GM18867 (cell line): ENCODE data around the gene WDR46.
A peak's percentile ranks its signal among the peaks of the same experiment; 100 is the strongest.
"Not testable (repeated sequence)": the region's sequence is repeated elsewhere in the genome, so short reads cannot be mapped to it uniquely, and the experiment has no call there.

Experiments
- ATAC-seq: cut with Tn5 transposase; IDR thresholded peaks from one replicate; pipeline ENCODE4 v1.9.1; 2021; ENCODE audit warnings: mild to moderate bottlenecking, moderate library complexity; ENCODE audit not compliant: unreplicated experiment

Gene WDR46

GRCh38 chr6:33271117-33271467 is 17.9 kb downstream of the WDR46 start:
- no peak for ATAC-seq

DNA sequence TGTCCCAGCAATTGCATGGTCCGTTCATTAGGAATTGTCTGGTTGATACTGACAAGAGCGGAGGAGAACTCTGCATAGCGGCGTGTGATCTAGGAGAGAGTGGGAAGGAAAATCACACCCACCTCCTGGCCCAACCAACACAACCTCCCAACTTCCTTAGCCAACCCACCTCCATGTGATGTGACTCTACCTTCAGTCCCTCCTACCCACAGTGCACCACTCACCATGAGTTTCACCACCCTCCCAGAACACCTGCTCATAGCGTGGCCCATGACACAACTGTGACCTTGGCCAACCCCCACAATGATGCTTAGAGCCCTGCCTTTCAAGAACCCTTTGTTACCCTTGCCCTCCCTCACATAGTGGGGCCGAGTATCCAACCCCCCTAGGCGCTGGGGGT is 25.0 kb downstream of the WDR46 start:
- ATAC-seq, result no peak

DNA sequence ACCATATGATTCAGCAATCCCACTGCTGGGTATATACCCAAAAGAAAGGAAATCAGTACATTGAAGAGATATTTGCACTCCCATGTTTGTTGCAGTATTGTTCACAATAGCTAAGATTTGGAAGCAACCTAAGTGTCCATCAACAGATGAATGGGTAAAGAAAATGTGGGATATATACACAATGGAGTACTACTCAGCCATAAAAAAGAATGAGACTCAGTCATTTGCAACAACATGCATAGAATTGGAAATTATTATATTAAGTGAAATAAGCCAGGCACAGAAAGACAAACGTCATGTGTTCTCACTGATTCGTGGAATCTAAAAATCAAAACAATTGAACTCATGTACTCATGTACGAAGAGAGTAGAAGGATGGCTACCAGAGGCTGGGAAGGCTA is 26.5 kb downstream of the WDR46 start:
- ATAC-seq, result not testable (repeated sequence)

DNA sequence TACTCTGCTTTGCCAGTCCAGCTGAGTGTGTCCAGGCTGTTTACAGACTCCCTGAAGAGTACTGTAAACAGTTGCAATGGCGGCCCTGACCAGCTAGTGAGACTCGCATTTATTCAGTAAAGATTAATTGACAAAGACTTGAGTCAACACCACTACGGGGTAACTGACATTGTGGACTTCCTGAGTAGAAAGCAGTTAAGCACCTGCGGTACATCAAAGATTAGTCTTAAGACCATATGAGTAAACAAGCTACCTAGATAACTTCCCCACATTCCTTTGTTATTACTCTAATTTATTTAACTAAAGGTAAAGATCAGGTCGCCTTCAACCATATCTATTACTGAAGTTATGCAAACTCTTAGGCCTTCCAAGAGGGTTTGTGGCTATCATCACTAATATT is 30.0 kb downstream of the WDR46 start:
- ATAC-seq, result no peak

DNA sequence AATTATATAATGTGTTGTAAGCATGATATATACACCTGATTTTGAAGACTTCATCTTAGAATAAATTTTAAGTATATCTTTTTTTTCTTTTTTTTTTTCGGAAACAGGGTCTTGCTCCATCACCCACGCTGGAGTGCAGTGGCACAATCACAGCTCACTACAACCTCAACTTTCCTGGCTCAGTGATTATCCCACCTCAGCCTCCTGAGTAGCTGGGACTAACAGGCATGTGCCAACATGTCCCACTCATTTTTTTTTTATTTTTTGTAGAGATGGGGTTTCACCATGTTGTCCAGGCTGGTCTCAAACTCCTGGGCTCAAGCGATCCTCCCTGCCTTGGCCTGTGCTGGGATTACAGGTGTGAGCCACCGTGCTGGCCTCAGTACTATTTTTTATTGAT is 34.4 kb downstream of the WDR46 start:
- ATAC-seq, result no peak

GRCh38 chr6:33252759-33253158 is 36.3 kb downstream of the WDR46 start:
- no peak for ATAC-seq

- ATAC-seq, result no peak
Measured at GRCh38 chr6:33251395-33252012, 37.5 kb downstream of the WDR46 start.

GRCh38 chr6:33250731-33251130 is 38.3 kb downstream of the WDR46 start:
- ATAC-seq, result no peak

DNA sequence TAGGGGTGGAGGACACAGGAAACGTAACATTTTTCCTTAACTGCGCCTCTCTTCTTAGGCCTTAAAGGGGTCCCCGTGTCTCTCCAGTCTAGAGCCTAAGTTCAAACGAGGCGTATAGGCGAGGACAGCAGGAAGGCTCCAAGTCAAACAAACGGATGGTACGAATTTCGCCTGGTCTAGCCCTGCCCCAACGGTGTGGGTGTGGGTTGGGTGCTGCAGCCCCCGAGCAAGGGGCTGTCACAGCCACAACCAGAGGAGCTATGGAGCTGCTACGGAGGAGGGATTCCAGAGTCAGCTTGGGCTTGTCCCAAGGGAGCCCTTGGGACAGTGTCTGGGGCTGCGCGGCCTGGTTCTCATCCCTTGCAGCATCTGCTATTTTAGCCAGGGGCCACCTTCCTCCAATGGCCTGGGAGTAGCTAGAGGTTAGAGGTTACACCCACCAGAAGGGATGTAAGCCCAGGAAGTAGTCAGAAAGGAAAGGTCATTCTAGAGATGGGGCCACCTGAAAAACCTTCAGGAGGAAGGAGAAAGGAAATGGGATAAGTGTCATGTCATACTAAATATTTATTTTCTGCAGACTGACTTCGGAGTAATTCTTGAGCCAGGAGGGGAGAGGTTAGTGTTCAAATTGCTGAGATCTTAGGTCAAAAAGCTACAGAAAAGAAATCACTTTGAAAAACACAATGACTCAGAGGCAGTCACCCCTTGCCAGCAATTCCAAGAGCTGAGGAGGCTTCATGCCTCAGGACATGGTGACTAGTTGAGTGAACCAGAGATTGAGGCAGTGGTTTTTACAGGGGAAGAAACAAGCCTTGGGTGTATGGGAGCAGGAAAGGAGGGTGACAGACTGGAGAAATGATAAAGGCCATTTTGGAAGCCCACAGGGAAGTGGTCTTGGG is 39.1 kb downstream of the WDR46 start:
- no peak for ATAC-seq

- ATAC-seq, result peak; percentile 86
Measured at GRCh38 chr6:33248932-33249731, 39.9 kb downstream of the WDR46 start.

- peak; percentile 6 for ATAC-seq
Measured at GRCh38 chr6:33248643-33248931, 40.5 kb downstream of the WDR46 start.

DNA sequence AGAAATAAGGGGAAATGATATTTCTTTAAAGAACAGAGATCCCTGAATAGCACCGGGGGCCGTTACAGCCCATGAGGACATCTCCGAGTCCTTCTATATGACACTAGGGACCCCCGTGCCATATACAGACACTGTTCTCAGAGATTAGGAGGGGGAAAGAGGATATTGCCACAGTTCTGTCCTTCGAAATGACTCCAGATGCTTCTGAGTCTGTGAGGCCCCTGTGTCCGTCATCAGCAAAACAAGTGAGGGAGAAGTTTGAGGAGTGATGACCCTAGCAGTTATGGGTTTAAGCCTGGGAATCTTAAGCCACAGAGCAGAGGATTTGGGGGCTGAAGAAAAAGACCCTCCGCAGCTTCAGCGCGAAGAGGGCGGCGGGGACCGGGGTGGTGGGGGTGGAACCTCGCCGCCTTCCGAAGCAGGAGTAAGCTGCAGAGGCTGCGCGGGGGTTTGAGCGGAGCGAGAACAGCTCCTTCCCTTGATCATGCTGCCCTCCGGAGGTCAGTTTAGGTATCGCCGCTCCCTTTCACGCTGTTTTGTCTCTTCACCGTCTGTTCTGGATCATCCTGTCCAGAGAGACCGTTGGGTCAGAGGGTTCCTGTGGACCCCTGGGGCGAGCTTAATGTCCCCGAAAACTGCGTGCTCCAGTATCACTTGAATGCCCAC is 40.9 kb downstream of the WDR46 start:
- peak; percentile 26 for ATAC-seq

DNA sequence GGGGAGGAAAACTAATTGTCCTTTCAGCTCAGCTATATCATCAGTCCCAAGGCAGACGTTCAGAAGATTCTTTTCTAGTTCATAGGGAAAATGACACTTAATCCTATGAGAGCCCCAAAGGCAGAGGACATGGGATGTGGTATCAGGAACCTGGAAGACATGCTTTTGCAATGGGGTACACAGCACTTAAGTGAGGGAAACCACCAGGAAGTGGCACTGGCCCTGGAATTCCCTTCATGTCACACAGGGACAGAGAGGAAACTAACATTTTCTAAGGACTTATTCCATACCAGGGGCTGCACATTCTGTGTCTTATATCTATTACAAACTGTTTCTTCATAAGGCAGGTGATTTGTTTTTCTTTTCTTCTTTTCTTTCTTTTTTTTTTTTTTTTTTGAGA is 45.6 kb downstream of the WDR46 start:
- no peak for ATAC-seq

- no peak for ATAC-seq
Measured at GRCh38 chr6:33241968-33242367, 47.1 kb downstream of the WDR46 start.

GRCh38 chr6:33237741-33238140 is 51.3 kb downstream of the WDR46 start:
- ATAC-seq, result no peak

- ATAC-seq, result no peak
Measured at GRCh38 chr6:33236852-33237251, 52.2 kb downstream of the WDR46 start.

GRCh38 chr6:33236328-33236727 is 52.7 kb downstream of the WDR46 start:
- no peak for ATAC-seq

DNA sequence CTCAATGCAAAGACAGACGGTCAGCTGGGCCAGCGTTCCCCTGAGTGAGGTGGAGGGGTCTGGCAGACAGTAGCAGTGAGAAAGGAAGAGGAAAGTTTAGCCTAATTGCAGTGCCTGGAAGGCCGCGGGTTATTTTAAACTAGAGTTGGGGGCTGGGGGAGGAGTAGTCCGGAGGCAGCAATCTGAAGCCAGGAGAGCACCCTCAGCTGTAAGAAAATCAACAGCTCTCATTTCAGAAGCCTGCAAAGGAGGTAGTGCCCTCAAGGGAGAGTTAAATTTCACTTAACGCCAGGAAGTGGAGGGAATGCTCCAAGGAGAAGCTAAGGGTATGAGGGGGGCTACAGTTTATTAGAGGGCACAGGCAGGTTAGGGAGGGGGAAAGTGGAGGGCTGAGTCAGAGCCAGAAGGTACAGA is 53.8 kb downstream of the WDR46 start:
- no peak for ATAC-seq
